ENCODE data around the gene CCND1. TPM values are rescaled to one million over a fixed set of nuclear protein-coding genes. Genes with fewer than 3 reads are reported as not detected.

CCND1 gene
- total and polyA plus RNA-seq, 2 experiments from 2014 or later, result 80.2 to 81.9 TPM

DNA sequence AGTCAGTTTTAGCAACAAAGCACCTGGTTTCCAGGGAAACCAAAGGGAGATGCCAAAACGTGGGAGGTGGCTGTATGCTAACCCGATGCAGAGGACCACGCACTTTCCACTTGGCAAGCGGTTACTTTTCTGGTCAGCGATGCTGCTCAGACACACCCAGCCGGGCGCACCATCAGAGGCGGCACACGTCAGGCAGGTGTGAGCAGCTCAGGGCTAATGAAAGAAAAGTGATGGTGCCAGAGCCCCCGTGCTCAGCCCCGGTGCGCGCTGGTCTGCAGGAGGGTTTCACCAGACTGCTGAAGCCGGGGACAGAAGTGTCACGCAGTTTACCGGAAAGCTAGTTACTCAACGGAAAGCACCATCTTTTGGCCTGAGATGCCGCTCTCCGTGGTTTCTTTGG, 28.5 kb downstream of the CCND1 start:
- TF ChIP-seq, protein P1, sequence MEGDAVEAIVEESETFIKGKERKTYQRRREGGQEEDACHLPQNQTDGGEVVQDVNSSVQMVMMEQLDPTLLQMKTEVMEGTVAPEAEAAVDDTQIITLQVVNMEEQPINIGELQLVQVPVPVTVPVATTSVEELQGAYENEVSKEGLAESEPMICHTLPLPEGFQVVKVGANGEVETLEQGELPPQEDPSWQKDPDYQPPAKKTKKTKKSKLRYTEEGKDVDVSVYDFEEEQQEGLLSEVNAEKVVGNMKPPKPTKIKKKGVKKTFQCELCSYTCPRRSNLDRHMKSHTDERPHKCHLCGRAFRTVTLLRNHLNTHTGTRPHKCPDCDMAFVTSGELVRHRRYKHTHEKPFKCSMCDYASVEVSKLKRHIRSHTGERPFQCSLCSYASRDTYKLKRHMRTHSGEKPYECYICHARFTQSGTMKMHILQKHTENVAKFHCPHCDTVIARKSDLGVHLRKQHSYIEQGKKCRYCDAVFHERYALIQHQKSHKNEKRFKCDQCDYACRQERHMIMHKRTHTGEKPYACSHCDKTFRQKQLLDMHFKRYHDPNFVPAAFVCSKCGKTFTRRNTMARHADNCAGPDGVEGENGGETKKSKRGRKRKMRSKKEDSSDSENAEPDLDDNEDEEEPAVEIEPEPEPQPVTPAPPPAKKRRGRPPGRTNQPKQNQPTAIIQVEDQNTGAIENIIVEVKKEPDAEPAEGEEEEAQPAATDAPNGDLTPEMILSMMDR (IDR thresholded peaks at IDR 0.05; ENCODE audit: poor library complexity), result no peak
- Histone ChIP-seq H3K4me2 (no peak overlapping the region), H3K36me3 (replicated peaks; ENCODE audit: insufficient read depth, low read depth) (no peaks in the 10 kb centered on the region), H3K4me3 (no peak overlapping the region), H3K9me2 (replicated peaks; ENCODE audit: insufficient read depth) (no peaks in the 10 kb centered on the region), H4K20me1 (ENCODE audit: insufficient read depth, poor library complexity, severe bottlenecking) (no peaks in the 10 kb centered on the region), H2AFZ (no peak overlapping the region), H3K27ac (no peak overlapping the region), H3K4me1 (ENCODE audit: insufficient read depth) (peaks cover 10% of the 10 kb centered on the region), H3K27me3 (no peaks in the 10 kb centered on the region), H3K79me2 (peaks cover 22% of the 10 kb centered on the region), H3K9me3 (ENCODE audit: low read depth) (no peaks in the 10 kb centered on the region)
- no peak for DNase-seq (ENCODE audit: low spot score)
- 97% methylated on average over 19 of the region's 19 CpGs for WGBS (ENCODE audit: low lambda C conversion rate, missing lambda C conversion rate)

DNA sequence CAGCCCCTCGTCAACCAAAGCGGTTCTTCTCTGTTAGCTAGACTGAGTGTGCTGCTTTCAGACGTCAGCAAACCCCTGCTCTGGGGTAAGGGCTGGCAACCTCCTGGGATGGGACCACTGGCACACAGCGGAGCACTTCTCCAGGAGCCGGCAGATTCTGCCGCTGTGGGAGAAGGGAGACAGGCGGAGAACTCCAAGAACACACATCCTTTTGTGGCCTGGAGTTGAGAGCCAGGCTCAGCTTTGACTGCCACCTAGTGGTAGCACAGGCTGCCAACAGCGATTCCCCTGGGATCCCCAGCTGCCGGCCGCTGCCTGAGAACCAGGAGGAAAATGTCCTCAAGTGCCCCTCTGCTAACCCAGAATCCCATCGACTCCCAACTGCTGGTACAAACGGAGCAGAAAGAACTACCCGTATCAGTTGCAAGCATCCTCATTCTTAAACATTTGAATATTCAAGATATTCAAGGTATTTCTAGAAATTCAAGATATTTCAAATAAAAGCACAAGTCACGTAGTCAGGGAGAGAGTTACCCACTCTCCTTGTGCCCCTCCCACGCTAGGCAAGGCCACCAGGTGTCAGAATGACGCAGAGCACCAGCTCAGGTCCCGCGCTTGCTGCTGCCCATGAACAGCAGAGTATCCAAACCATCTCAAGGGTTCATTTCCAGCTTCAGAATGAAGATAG, 29.3 kb downstream of the CCND1 start:
- Histone ChIP-seq H3K4me1 (ENCODE audit: insufficient read depth) (peaks cover 10% of the 10 kb centered on the region), H3K27me3 (no peaks in the 10 kb centered on the region), H3K4me2 (no peak overlapping the region), H3K27ac (no peak overlapping the region), H3K4me3 (no peak overlapping the region), H3K79me2 (peaks cover 27% of the 10 kb centered on the region), H3K9me2 (replicated peaks; ENCODE audit: insufficient read depth) (no peaks in the 10 kb centered on the region), H3K9me3 (ENCODE audit: low read depth) (no peaks in the 10 kb centered on the region), H2AFZ (no peak overlapping the region), H4K20me1 (ENCODE audit: insufficient read depth, poor library complexity, severe bottlenecking) (no peaks in the 10 kb centered on the region), H3K36me3 (replicated peaks; ENCODE audit: insufficient read depth, low read depth) (no peaks in the 10 kb centered on the region)
- peak; percentile 93 for DNase-seq (ENCODE audit: low spot score)
- TF ChIP-seq EZH2phosphoT487 (IDR thresholded peaks at IDR 0.05; ENCODE audit: low read depth, severe bottlenecking, unreplicated experiment), result no peak
- TF ChIP-seq, protein P1 (IDR thresholded peaks at IDR 0.05; ENCODE audit: poor library complexity), result peak; percentile 95
- 46% methylated on average over 18 of the region's 18 CpGs for WGBS (ENCODE audit: low lambda C conversion rate, missing lambda C conversion rate)

DNA sequence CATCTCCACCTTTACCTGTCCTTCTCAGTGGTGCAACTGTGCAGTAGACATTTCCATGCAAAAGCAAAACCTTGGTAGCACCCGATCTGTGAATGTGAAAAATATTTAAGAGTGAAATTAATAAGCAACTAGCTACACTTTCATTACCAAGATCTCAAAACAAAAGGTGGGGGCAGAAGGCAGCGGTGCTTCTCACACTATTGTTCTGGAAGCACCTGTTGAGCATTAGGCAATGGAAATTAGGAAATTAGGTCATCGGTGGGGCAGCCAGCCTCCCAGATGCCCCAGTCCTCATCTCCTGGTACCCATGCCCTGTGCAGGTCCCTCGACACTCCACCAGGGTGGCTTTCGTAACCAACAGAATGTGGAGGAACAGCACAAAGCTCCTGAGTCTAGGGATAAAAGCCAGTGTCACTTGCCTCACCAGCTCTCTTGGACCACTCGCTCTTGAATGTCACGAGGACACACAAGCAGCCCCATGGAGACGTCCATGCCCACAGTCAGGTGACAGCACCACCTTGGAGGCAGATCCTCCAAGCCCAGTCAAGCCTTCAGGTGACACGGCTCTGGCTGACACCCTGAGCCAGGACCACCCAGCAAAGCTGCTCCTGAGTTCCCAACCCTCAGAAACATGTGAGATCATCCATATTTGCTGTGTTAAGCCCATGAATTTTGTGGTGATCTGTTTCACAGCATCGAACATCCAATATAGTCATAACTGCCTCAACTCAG, 30.9 kb downstream of the CCND1 start:
- no peak for DNase-seq (ENCODE audit: low spot score)
- 96% methylated on average over 10 of the region's 10 CpGs for WGBS (ENCODE audit: low lambda C conversion rate, missing lambda C conversion rate)
- TF ChIP-seq, protein P1 (IDR thresholded peaks at IDR 0.05; ENCODE audit: poor library complexity), result no peak
- TF ChIP-seq EZH2phosphoT487 (IDR thresholded peaks at IDR 0.05; ENCODE audit: low read depth, severe bottlenecking, unreplicated experiment) (no peak), EZH2 (IDR thresholded peaks at IDR 0.05; ENCODE audit: borderline replicate concordance) (no peak)
- no peak overlapping the region for H2AFZ ChIP-seq
- no peaks in the 10 kb centered on the region for H3K9me2 ChIP-seq (replicated peaks; ENCODE audit: insufficient read depth)
- H4K20me1 ChIP-seq (ENCODE audit: insufficient read depth, poor library complexity, severe bottlenecking), result no peaks in the 10 kb centered on the region
- H3K36me3 ChIP-seq (replicated peaks; ENCODE audit: insufficient read depth, low read depth), result no peaks in the 10 kb centered on the region
- no peaks in the 10 kb centered on the region for H3K9me3 ChIP-seq (ENCODE audit: low read depth)
- H3K27ac ChIP-seq, result no peak overlapping the region
- peaks cover 27% of the 10 kb centered on the region for H3K79me2 ChIP-seq
- H3K4me1 ChIP-seq (ENCODE audit: insufficient read depth), result peaks cover 10% of the 10 kb centered on the region
- H3K4me2 ChIP-seq, result no peak overlapping the region
- H3K27me3 ChIP-seq, result no peaks in the 10 kb centered on the region
- no peak overlapping the region for H3K4me3 ChIP-seq

All from hepatocyte (in vitro differentiated cells).